HG03432 (cell line): Measurements from ENCODE around the gene CCDC70.

Experiments
- ATAC-seq: cut with Tn5 transposase; IDR thresholded peaks from one replicate; pipeline ENCODE4 v1.9.1; 2021; ENCODE audit warnings: mild to moderate bottlenecking, moderate library complexity; ENCODE audit not compliant: unreplicated experiment

CCDC70 gene

DNA sequence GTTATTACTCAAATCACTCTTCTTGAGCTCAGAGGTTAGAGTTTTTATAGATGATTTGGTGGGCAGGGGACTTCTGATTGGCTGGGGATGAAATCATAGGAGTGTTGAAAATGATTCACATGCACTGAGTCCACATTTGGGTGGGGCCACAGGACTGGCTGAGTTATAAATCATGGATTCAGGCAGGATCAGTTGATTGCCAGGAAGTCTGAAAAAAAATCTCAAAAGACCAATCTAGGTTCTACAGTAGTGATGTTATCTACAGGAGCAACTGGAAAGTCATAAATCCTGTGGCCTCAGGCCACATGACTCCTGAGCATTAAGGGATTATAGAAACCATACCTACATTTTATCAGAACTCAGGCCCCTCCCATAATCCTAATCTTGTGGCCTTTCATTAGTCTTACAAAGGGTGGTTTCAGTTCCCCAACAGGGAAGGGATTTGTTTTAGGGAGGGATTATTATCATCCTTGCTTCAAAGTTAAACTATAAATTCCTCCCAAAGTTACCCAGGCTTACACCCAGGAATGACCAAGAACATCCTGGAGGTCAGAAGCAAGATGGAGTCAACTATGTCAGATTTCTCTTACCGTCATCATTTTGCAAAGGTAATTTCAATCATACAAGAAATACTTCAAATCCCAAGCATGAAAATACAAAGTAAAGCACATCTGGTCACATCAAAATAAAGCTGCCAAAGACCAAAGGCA, 5.6 kb upstream of the CCDC70 start:
- ATAC-seq, result no peak

DNA sequence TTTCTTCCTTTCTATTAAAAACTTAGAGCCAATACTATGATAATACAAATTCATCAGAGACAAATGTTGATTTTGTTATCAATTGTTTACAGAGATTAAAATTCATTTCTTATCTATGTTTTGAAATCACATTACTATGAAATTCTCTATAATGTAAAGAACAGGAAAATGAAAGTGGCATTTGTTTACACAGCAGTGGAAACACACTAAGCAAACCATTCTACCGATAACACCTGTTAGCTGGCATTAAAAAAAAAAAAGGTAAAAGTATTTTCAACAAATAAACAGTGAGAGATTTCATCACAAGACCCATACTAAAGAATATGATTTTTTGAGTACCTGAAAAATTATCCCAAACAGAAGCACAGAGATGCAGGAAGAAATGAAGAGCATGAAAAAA, 4.8 kb upstream of the CCDC70 start:
- no peak for ATAC-seq

DNA sequence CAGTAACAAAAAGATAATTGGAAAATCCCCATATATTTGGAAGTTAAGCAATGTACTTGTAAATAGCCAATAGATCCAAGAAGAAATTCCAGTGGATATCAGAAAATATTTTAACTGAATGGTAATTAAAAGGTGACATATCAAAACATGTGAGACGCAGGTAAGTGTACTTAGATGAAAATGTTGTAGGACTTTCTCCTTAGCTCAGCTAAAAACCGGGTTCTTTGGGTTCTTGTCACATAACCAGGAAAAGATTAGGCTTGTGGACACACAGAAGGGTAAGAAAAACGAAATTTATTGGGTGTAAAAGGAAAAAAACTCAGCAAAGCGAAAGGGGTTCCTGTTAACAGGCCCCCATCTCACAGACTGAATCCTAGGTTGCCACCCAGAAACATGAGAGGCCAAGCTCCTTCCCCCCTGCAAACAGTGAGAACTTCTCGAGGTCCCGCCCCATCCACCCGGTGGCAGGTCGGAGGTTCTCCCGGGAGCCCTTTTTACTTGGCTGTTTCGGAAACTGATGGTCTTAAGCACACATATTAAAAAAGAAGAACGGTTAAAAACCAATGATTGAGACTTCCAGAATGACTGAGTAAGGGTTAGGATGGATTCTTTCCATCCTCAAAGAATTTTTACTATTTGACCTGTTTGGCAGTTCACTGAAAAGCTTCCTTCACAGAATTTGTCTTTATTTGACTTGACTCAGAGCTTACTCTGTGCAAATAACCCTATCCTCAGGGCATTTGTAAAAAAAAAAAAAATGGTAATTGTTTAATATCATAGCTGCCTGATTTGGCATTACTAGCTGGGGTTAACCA, 3.1 kb upstream of the CCDC70 start:
- no peak for ATAC-seq

DNA sequence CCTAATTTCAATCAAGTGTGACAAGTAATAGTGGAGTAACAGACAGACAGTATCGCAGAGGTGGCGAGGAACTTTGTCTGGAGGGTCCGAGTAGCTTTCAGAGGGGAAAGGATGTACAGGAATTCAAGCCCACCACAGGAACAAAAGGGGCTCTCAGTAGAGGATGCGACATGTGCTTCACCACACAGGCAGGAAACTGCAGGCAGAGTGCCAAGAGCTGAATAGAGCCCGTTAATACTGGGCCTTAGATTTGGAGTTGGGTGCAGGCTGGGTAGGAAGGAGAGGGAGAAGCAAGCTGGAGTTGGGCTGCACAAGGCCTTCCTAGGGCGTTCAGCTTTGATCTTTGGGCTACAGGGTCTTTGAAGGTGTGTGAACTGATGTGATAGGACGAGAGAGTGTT, 1.2 kb downstream of the CCDC70 start:
- no peak for ATAC-seq

DNA sequence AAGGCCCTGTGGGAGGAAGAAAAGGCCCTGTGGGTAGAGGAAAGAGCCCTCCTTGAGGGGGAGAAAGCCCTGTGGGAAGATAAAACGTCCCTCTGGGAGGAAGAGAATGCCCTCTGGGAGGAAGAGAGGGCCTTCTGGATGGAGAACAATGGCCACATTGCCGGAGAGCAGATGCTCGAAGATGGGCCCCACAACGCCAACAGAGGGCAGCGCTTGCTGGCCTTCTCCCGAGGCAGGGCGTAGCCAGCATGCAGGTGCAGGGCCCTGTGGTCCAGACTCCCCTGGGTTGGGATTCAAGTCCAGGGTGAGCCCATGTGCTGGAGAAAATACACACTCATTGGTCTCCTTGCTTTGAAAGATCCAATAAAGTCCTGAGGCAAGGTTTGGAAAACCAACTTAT, 4.1 kb downstream of the CCDC70 start:
- no peak for ATAC-seq

DNA sequence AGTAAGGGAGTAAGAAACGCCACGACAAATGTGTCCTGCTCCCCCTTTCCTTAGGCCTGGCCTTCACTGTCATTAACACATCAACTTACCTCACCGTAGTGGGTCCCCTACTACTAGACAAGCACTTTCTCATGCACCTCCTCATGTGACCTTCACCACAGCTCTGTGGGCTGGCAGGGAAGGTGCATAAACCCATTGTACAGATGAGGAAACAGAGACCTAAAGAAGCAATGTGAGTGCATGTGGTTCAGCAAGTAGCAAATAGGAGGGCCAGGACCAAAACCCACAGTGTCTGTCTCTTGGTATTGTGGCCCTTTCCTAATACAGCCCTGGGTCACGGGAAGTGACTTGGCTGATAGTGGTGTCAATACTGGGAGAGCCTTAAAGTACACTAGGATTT, 5.3 kb downstream of the CCDC70 start:
- ATAC-seq, result no peak

DNA sequence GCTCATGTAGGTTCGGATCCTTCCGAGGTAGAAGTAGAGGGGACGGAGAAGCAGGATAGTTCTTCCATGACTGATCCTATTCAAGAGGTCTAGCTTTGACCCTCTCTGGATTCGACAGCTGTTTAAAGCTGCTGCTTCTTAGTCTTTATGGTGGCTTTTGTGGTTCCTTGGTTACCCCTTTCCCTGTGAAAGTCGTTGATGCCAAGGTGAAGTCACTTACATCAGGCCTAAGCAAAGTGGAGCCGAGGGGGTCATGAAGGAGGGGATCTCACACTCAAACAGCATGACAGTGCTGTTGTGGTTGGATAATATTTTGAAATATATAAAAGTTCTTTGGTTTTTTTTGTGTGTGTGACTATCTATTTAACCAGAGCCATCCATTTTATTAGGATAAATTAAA, 8.1 kb downstream of the CCDC70 start:
- ATAC-seq, result no peak

DNA sequence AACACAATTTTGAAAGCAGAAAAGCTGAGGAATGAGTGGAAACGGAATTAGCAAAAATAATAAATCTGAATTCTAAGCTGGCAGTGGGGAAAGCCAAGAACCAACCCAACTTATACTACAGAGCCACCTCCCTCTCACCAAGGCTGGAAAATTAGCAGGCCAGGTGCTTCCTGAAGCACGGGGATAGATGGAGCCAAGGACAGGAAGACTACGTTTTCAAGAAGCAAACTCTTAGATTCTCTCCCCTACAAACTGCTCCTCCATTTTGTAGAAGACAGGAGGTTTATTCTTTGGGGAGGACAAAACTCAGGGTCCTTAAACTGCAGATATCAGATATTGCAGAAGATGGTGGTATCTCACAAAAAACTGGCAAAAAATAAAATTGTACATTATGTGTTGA, 8.8 kb downstream of the CCDC70 start:
- no peak for ATAC-seq

DNA sequence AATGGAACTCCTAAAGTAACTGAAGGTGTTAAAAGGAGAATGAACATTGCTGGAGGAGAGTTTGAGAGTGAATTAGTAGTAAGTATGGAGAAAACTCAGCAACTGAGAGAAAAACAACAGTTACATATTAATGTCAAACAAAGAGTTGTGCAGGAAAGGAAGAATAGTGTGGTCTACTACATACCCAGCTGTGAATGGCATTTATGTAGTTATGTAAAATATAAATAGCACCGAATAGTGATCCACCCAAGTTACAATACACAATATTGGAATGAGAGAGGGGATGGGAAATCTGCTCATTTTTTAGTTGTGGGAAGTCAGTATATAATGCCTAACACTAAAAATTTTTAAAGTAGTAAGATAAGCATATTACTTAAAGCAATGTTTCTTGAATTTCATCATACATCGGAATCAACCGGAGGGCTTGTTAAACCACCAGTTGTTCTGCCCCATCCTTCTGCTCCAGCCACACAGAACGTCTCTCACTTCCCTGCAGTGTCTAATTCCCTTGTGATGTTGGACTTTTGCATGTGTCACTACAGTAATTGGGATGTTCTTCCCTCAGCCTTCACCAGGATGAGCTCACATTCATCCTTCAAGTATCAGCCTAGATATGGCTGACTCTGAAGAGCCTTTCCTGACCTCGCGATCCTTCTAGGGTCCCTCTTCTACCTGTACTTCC, 11.5 kb downstream of the CCDC70 start:
- ATAC-seq, result no peak

DNA sequence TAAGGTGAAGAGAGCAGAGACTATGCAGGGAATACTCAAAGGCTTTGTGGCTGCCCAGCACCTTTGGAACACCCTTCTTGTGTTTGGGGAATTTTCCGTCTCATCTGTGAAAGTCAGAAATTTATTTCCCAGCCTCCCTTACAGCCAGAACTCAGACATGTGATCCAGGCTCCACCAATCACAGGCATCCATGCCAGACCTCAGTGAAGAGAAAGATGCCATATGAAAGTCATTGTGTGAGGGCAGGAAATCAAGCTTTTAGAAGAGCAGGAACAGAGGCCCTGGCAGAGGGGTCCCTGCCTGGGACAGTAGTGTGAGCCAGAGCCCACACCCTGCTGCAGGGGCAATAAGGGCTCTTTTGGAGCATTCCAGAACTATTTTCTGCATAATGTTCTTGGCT, 12.1 kb downstream of the CCDC70 start:
- ATAC-seq, result no peak

DNA sequence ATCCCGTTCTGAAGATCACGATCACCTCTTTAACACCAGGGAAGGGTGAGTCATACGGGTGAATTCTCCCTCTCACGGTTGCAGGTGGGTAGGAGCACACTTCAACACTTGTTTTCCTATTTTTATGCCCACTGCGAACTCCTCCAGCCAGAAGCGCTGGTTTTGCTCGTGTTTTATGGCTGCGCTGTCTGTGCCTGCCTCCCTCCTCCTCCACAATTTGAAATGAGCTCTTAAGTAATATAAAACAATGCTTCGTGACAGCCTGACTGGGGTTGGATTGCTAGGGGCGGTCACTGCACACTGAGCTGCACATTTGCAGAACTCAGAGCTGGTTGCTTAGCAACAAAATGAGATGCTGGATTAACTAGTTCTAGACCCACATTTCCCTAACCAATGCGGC, 12.9 kb downstream of the CCDC70 start:
- no peak for ATAC-seq

DNA sequence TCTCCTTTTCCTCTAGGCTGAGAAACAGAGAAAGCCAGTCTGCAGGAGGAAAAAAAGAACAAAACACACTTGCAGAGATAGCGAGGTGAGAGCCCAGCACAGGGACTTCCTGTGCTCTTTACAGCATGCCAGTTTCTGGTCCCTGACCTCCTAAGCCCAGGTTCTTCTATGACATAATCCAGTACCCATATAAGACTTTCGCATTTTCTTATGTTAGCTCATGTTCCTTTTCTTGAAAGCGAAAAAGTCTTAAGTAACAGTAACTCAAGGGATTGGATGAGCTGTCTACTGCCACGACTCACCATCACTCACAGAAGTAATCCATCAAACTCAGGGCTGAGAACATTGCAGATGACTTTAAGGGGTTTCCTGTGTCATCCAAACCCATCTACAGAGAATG, 17.4 kb downstream of the CCDC70 start:
- ATAC-seq, result peak; percentile 76

DNA sequence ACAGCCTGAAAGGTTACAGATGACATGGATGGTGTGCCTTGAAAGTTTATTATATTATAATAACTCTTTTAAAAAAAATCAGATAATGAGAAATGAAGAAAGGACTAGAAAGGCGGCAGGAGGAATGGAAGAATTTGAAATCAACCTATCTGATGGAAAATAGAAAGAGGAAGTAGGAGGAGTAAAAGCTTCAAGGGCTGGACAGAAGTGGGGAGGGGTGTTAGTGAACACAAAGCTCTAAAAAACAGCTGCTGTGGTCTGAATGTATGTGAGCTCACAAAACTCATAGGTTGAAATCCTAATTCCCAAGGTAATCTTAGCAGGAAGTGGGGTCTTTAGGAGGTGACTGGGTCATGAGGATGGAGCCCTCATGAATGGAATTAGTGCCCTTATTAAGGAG, 19.5 kb downstream of the CCDC70 start:
- ATAC-seq, result no peak

DNA sequence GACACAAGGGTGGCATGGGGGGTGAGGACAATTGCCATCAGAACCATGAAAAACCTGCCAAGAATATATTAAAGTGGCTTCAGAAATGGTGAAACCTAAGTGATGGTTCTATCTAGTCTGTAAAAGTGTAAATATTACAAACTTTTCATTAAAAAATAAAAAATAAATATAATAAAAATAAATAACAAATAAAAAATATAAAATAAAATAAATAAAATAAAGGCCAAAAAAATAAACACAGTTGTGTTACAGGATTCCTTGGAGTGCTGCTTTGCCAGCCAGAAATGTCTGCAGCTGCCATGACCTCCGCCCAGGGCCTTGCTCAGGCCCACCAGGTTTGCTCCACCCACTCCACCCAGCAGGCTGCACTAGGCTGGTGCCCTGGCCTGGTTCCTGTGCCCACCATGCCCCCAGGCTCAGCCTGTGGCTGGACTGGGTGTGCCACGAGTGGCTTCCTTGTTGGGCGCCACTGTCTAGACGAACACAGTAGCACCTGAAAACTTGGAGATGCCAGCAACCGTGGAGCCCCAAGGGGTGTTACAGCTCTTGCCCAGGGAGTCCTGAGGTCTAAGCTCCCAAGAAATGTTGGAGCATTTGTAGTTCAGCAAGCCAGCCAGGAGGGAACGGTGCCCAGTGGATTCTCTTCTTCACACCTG, 20.9 kb downstream of the CCDC70 start:
- ATAC-seq, result no peak

DNA sequence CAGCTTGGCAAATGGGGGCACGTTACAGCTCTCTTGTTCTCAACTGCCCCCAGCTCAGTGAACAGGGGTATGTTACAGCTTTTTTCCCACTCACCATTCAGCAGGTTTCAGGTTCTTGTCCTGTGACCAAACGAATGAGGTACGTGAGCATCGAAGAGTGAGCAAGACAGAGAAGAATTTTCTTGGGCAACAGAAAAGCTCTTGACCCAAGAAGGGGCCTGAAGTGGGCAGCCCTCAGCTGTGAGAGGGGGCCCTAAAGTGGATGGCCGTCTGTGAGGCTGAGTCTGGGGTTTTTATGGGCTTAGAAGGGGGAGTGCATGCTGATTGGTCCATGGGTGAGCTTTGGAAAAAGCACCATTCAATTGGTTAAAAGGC, 21.4 kb downstream of the CCDC70 start:
- no peak for ATAC-seq

DNA sequence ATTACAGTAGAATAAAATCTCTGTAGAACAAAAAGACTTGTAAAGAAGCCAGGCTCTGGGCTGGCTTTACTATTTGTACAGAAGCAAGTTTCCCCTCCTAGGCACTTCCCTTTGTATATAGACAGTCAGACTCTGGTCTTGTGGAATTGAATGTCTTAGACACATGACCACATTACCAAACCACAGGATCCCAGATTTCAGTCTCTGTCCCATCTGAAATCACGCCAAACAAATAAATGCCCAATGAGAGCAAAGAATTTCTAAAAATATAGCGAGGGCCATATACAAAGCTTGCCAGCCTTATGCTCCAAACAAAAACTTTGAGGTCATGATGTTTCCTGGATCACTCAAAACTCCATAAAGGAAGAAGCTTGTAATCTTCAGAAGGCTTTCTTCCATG, 23.9 kb downstream of the CCDC70 start:
- ATAC-seq, result no peak

DNA sequence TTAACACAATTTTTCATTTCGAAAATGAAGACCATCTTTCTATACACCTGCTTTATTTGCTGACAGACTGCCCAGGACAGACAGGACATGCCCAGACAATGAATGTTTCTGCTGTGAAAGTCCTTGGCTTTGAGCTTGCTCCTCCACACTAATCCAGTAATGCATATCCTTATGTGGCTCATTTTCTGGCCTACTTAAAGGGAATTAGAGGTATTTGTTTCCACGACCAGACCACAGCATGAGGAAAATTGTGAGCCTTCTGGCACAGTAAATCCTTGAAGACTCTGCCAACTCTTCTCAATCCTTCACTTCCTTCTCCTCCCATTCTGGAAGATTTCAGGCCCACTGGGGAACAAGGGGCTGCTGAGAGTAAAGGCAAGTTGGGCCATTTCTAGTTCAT, 25.7 kb downstream of the CCDC70 start:
- no peak for ATAC-seq

DNA sequence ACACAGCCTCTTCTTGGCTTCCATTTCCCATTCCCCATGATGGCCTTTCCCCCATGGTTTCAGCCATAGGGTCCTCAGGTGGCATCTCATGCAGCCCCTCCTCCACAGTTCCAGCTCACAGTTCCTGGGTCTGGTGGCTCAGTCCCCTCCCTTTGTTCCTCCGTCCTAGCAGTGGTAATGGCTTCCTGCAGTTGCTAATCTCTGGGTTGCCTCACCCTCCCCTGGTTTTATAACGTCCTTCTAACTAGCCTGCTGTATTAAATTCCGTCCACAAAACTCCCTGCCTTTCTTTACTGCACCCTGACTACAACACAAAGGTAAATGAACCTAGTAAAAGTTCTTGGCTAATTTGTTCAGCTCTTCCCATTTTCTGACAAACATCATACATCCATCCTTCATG, 30.9 kb downstream of the CCDC70 start:
- no peak for ATAC-seq

DNA sequence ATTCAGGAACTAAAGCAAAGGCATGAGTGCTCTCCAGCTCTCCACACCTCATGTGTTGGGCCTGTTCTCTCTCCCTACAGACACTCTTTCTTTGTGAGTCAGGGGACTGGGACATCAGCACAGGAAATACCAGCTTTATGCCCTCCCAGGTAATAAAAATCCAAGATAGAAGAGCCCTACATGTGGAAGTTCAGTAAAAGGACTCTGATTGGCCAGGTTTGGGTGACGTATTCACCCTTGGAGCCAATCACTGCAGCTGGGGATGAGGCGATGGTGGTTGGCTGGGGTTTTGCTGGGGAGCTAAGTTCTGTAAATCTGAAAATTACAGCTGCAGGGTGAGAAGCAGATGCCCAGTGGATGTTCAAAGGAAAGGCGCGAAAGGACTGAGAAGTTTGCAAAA, 32.5 kb downstream of the CCDC70 start:
- no peak for ATAC-seq

DNA sequence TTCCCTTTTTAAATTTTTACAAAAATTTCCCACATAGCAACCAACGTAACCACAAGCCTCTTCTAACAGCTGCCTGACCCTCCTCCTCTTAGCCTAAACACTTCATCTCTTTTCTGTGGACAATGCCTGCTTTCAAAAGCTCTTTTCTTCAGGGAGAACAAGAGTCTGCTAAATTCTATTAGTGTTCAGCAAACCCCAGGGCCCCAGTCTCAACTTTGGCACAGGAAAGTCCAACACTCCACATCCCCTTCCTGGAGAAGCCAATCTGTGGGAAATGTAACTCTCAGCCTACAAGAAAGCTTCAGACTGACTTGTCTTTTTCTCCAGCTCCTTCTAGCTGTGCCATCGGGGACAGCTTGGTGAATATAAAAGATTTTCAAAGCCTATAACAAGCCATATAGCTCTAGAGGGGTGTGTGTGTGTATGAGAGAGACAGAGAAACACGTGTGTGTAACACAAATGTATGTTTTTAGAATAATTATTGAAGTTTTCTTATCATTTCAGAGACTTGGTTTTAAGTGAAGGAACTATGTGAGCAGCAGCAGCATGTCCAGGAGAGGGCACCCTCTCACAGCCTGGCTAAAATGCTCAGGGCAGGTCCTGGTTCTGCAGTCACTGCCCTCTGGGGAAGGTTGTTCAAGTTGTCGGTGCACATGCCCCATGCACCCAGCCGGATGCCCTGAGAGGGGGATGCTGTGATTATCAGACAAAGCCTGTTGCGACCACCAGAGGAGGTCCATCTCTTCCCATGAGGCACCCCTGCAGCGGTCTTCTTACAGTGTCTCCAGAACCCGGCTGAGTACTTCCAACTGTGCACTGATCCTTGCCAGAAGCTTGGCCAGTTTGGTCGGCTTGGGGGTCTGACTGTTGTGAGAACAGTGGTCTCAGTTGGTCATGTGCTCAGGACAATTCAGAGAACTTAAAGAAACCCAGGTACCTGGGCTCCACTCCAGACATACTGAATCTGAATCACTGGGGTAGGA, 34.4 kb downstream of the CCDC70 start:
- peak; percentile 83 for ATAC-seq
